Small intestine (tissue), 7 donors: ENCODE measurements around the gene RPS6KA2. TPM values are rescaled to one million over a fixed set of nuclear protein-coding genes. Genes with fewer than 3 reads are reported as not detected.

Source experiments
- DNase-seq, 2 donors: peaks; one replicate each; pipeline versions ENCODE4 v3.0.0 to v3.0.0-alpha.2; 2013
- FAIRE-seq: peaks from 2 replicates; lab custom pipeline; 2012; peaks lifted over from hg19 to GRCh38; lab: Jason Lieb, UNC
- H3K27ac ChIP-seq, 3 donors: one replicate each; pipeline ENCODE4 v1.5.1; 2013; ENCODE audit warnings: low read length in 2 of 3, mild to moderate bottlenecking in 2 of 3, control low read depth in 1 of 3, inconsistent platforms in 1 of 3, low read depth in 1 of 3, moderate library complexity in 1 of 3
- H3K27me3 ChIP-seq, 3 donors: one replicate each; pipeline ENCODE4 v1.6.1; 2013; ENCODE audit warnings: low read length in 3 of 3, inconsistent platforms in 1 of 3; ENCODE audit not compliant: control insufficient read depth in 3 of 3, insufficient read depth in 3 of 3
- H3K36me3 ChIP-seq, 3 donors: one replicate each; pipeline ENCODE4 v1.6.1; 2013; ENCODE audit warnings: low read length in 3 of 3, inconsistent platforms in 1 of 3, low read depth in 1 of 3, mild to moderate bottlenecking in 1 of 3, moderate library complexity in 1 of 3; ENCODE audit not compliant: control insufficient read depth in 3 of 3, insufficient read depth in 2 of 3
- H3K4me1 ChIP-seq, 3 donors: one replicate each; pipeline ENCODE4 v1.6.1; 2013; ENCODE audit warnings: low read length in 2 of 3, inconsistent platforms in 1 of 3, low read depth in 1 of 3, mild to moderate bottlenecking in 1 of 3, moderate library complexity in 1 of 3; ENCODE audit not compliant: control insufficient read depth in 3 of 3, insufficient read depth in 2 of 3
- H3K4me3 ChIP-seq, 3 donors: one replicate each; pipeline ENCODE4 v1.5.1; 2013; ENCODE audit warnings: low read length in 3 of 3, control low read depth in 1 of 3, inconsistent platforms in 1 of 3, low read depth in 1 of 3, mild to moderate bottlenecking in 1 of 3, moderate library complexity in 1 of 3
- H3K9me3 ChIP-seq, 2 donors: one replicate each; pipeline ENCODE4 v1.6.1; 2013; ENCODE audit warnings: low read depth in 1 of 2, low read length in 1 of 2; ENCODE audit not compliant: control insufficient read depth in 2 of 2, insufficient read depth in 1 of 2
- WGBS, 3 donors: extraction: QIAGEN DNeasy Blood & Tissue Kit; methylation state at CpG; one replicate each; pipeline ENCODE4 v1.1.7; 2013; 5-methylcytosine and 5-hydroxymethylcytosine counted together
- polyA plus RNA-seq, 4 donors: library from polyadenylated mRNA; stranded (reverse) in 3 of 4; unstranded in 1 of 4; fragments of 200-250 nt in 3 of 4; fragments of 120-200 nt in 1 of 4; gene quantifications; one replicate each; pipeline versions ENCODE4 v1.2.1 to v1.2.3, GENCODE V29; 2013
- donor health status: healthy with polysubstance abuse.
- donor health status: control.
- donor health status: control.
- donor health status: Bipolar disorder and iron deficiency.
- donor health status: healthy.

The RPS6KA2 gene
- polyA plus RNA-seq, 4 donors: 3.1 to 21.9 (median 7.3) TPM

DNA sequence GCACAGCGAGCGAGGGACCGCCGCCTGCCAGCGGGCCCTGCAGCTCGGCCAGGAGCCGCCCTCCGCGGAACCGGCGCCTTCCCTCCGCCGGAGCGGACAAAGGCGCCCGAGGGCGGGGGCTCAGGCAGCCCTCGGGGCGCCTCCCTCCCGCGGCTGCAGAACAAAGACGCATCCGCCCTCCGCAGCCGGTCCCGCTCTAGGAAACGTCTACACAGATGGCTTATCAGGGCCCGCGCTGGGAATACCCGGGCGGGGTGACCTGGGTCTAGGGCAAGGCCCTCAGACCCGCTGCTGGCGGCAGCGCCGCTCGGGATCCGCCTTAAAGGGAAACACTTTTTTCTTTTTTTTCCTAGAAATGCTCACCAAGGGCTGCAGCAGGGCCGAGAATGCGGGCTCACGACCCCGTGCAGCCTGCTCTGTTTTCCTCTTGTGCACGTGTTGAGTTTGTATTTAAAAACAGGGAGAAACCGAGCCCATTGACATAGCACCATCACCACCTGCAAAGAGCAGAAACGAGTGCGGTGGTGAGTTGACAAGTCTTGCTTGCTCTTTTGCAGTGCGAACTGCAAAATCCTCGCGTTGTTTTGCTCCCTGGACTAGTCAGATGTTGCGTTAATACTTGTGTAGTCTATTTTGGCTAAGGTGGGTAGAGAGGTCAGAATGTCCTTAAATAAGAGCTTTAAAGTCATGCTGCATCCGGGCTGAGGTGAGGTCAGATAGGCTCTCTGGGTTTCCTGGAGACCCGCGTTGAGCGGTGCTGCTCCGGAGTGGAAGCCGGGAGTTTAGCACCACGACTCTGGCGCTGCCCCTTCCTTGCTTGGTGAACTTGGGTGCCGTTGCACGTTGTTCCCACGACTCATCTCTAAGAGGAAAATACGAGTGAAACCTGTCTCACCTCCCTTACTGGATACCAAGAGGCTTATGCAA lies 1.1 kb upstream of the RPS6KA2 start:
- Histone ChIP-seq H3K27ac (peak overlapping the region; percentile 46 to 92 (median 74)), H3K27me3 (peaks cover 0 to 58% (median 2%) of the 10 kb centered on the region in 3 donors), H3K9me3 (no peaks in the 10 kb centered on the region), H3K4me3 (peak overlapping the region; percentile 24 to 49 (median 45)), H3K4me1 (peaks cover 3 to 16% (median 6%) of the 10 kb centered on the region in 3 donors), H3K36me3 (no peaks in the 10 kb centered on the region)
- FAIRE-seq (no peak), DNase-seq (peak; percentile 55 to 77)
- 1% methylated on average over 49 to 61 of the region's 61 CpGs for WGBS, 3 donors

- WGBS, 3 donors: 1 to 4% (median 4%) methylated on average over 66 of the region's 66 CpGs
- FAIRE-seq (no peak), DNase-seq (peak; percentile 37 to 43)
- Histone ChIP-seq H3K27ac (peak overlapping the region in 2 of 3 donors; percentile 13 to 79), H3K4me3 (peak overlapping the region; percentile 54 to 68 (median 61)), H3K36me3 (no peaks in the 10 kb centered on the region), H3K4me1 (peaks cover 3 to 16% (median 6%) of the 10 kb centered on the region in 3 donors), H3K27me3 (peaks cover 0 to 62% (median 2%) of the 10 kb centered on the region in 3 donors), H3K9me3 (no peaks in the 10 kb centered on the region)
Measured at GRCh38 chr6:166626177-166627032, 646 bp downstream of the RPS6KA2 start.

- FAIRE-seq: no peak
- no peaks in the 10 kb centered on the region for H3K36me3 ChIP-seq
- no peaks in the 10 kb centered on the region for H3K9me3 ChIP-seq
- H3K27me3 ChIP-seq: peaks cover 0 to 53% (median 2%) of the 10 kb centered on the region in 3 donors
- peaks cover 3 to 16% (median 6%) of the 10 kb centered on the region in 3 donors for H3K4me1 ChIP-seq
- no peak for DNase-seq
- peak overlapping the region in 1 of 3 donors; percentile 61 for H3K4me3 ChIP-seq
- no peak overlapping the region for H3K27ac ChIP-seq
- WGBS, 3 donors: 49 to 60% (median 59%) methylated on average over 5 of the region's 5 CpGs
Measured at GRCh38 chr6:166625356-166625755, 1.7 kb downstream of the RPS6KA2 start.

DNA sequence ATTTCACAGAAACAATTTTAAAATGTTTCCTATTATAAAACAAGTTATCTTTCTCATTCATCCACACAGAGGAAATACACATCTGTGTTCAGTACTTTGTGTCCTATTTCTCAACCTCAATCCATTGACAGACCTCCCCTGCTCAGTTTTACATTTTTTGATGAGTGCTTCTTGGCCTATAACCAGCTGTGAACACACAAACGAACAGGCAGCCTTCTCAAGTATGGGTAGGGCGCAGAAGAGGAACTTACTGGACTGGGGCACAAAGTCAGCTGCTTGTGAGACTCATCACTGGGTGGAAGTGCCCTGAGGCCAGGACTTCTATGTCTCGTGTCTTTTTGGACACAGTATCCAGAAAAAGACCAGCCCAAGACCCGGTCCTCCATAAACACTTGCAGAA lies 2.8 kb downstream of the RPS6KA2 start:
- H3K9me3 ChIP-seq: no peaks in the 10 kb centered on the region

GRCh38 chr6:166623318-166623717 lies 3.7 kb downstream of the RPS6KA2 start:
- peaks cover 0 to 4% (median 0%) of the 10 kb centered on the region in 3 donors for H3K36me3 ChIP-seq
- peaks cover 3 to 16% (median 7%) of the 10 kb centered on the region in 3 donors for H3K4me1 ChIP-seq
- DNase-seq (no peak), FAIRE-seq (no peak)
- H3K4me3 ChIP-seq: no peak overlapping the region
- H3K27me3 ChIP-seq: peaks cover 0 to 34% (median 2%) of the 10 kb centered on the region in 3 donors
- 51 to 76% (median 57%) methylated on average over 5 of the region's 5 CpGs for WGBS, 3 donors
- H3K9me3 ChIP-seq: no peaks in the 10 kb centered on the region
- peak overlapping the region in 1 of 3 donors; percentile 55 for H3K27ac ChIP-seq

More for the DNA sequence above, 2.8 kb downstream of the RPS6KA2 start:
- Histone ChIP-seq H3K36me3 (no peaks in the 10 kb centered on the region), H3K4me1 (peaks cover 5 to 20% (median 6%) of the 10 kb centered on the region in 3 donors), H3K4me3 (no peak overlapping the region), H3K27ac (peak overlapping the region in 1 of 3 donors; percentile 55), H3K27me3 (peaks cover 0 to 43% (median 2%) of the 10 kb centered on the region in 3 donors)
- no peak for DNase-seq
- WGBS, 3 donors: 61 to 79% (median 64%) methylated on average over 4 of the region's 4 CpGs
- no peak for FAIRE-seq

GRCh38 chr6:166621114-166621540 lies 5.9 kb downstream of the RPS6KA2 start:
- Histone ChIP-seq H3K27me3 (peaks cover 0 to 28% (median 2%) of the 10 kb centered on the region in 3 donors), H3K36me3 (peaks cover 0 to 7% (median 0%) of the 10 kb centered on the region in 3 donors), H3K27ac (no peak overlapping the region), H3K4me3 (no peak overlapping the region), H3K9me3 (no peaks in the 10 kb centered on the region), H3K4me1 (peaks cover 0 to 8% (median 7%) of the 10 kb centered on the region in 3 donors)
- FAIRE-seq (no peak), DNase-seq (peak in 1 of 2 donors; percentile 81)
- WGBS, 3 donors: 18 to 66% (median 37%) methylated on average over 6 of the region's 6 CpGs

- peaks cover 0 to 7% (median 0%) of the 10 kb centered on the region in 3 donors for H3K36me3 ChIP-seq
- DNase-seq: no peak
- no peak overlapping the region for H3K4me3 ChIP-seq
- H3K27ac ChIP-seq: peak overlapping the region in 1 of 3 donors; percentile 9
- 47 to 76% (median 65%) methylated on average over 8 of the region's 8 CpGs for WGBS, 3 donors
- no peaks in the 10 kb centered on the region for H3K9me3 ChIP-seq
- H3K4me1 ChIP-seq: peaks cover 0 to 9% (median 6%) of the 10 kb centered on the region in 3 donors
- no peak for FAIRE-seq
- peaks cover 0 to 23% (median 2%) of the 10 kb centered on the region in 3 donors for H3K27me3 ChIP-seq
Measured at GRCh38 chr6:166620478-166621113, 6.5 kb downstream of the RPS6KA2 start.
